ENCODE measurements around the gene LSAMP.

- TF ChIP-seq TAF1 (IDR thresholded peaks at IDR 0.05; ENCODE audit: borderline replicate concordance, low read depth, low read length), result no peak
- no peak for TF ChIP-seq MEF2A (IDR thresholded peaks at IDR 0.05; ENCODE audit: borderline replicate concordance, low read depth)
- no peak for TF ChIP-seq CTCF (IDR thresholded peaks at IDR 0.05)
- no peak for TF ChIP-seq ZBTB33 (IDR thresholded peaks at IDR 0.05; ENCODE audit: borderline replicate concordance, low read depth)
- TF ChIP-seq POLR2AphosphoS5 (IDR thresholded peaks at IDR 0.05; ENCODE audit: low read depth, low read length), result no peak
- TF ChIP-seq EZH2phosphoT487 (IDR thresholded peaks at IDR 0.05; ENCODE audit: borderline replicate concordance, low read depth), result no peak
- no peak for TF ChIP-seq SIN3A (IDR thresholded peaks at IDR 0.05; ENCODE audit: borderline replicate concordance, low read depth, low read length)
These were observed 666.3 kb downstream of the LSAMP start for GRCh38 chr3:115779011-115779410.

Data from SK-N-SH (cell line).